Measurements from ENCODE around the gene POGLUT3. TPM values are rescaled to one million over a fixed set of nuclear protein-coding genes. Genes with fewer than 3 reads are reported as not detected.

Gene POGLUT3
- total RNA-seq, 2 donors from 2014 or later: 15.8 to 19.6 TPM

GRCh38 chr11:108512708-108513107 lies 14.5 kb upstream of the POGLUT3 start:
- TF ChIP-seq, protein P1, sequence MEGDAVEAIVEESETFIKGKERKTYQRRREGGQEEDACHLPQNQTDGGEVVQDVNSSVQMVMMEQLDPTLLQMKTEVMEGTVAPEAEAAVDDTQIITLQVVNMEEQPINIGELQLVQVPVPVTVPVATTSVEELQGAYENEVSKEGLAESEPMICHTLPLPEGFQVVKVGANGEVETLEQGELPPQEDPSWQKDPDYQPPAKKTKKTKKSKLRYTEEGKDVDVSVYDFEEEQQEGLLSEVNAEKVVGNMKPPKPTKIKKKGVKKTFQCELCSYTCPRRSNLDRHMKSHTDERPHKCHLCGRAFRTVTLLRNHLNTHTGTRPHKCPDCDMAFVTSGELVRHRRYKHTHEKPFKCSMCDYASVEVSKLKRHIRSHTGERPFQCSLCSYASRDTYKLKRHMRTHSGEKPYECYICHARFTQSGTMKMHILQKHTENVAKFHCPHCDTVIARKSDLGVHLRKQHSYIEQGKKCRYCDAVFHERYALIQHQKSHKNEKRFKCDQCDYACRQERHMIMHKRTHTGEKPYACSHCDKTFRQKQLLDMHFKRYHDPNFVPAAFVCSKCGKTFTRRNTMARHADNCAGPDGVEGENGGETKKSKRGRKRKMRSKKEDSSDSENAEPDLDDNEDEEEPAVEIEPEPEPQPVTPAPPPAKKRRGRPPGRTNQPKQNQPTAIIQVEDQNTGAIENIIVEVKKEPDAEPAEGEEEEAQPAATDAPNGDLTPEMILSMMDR (IDR thresholded peaks at IDR 0.05): no peak
- H3K9me3 ChIP-seq: no peaks in the 10 kb centered on the region
- no peak overlapping the region for H3K9ac ChIP-seq (ENCODE audit: low read depth in 2 of 2, low read length in 2 of 2)
- no peaks in the 10 kb centered on the region for H3K4me1 ChIP-seq
- no peak overlapping the region for H3K4me3 ChIP-seq
- intact Hi-C loops (cut with DNase I): no loop called here
- no peaks in the 10 kb centered on the region for H3K36me3 ChIP-seq
- H3K27me3 ChIP-seq: no peaks in the 10 kb centered on the region
- H3K27ac ChIP-seq: no peak overlapping the region
- DNase-seq: no peak

DNA sequence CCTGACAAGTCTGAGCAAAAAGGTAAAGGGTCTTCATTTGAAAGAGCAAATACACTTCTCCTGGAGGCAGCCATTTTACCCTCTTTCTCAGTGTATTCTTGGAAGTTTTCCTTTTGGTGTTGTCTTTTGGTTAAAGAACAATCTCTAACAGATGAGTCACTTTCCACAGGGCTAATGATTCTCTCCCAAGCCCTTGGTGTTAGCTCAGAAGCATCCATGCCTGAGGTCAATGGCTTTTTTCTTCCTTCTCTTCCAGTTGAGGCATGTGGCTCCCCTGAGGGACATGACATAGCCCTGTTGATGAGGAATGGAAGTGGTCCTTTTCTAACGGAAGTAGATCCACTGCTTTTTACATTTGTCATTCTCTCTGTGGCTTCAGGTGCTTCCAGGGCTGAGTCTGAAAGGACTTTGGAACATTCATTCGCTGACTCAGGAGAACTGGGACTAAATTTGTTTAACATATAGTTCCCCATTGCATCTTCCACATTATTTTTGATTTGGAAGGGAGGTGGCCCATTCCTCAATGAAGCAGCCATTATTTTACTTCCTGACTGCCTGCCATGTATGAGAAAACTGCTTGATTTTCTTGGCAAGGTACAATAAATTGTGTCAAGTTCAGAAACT lies 13.8 kb upstream of the POGLUT3 start:
- Histone ChIP-seq H3K4me3 (no peak overlapping the region), H3K4me1 (no peaks in the 10 kb centered on the region), H3K27ac (no peak overlapping the region), H3K36me3 (no peaks in the 10 kb centered on the region), H3K27me3 (no peaks in the 10 kb centered on the region), H3K9ac (ENCODE audit: low read depth in 2 of 2, low read length in 2 of 2) (no peak overlapping the region), H3K9me3 (no peaks in the 10 kb centered on the region)
- DNase-seq: no peak
- TF ChIP-seq, protein P1 (IDR thresholded peaks at IDR 0.05): no peak
- intact Hi-C loops (cut with DNase I): no loop called here

DNA sequence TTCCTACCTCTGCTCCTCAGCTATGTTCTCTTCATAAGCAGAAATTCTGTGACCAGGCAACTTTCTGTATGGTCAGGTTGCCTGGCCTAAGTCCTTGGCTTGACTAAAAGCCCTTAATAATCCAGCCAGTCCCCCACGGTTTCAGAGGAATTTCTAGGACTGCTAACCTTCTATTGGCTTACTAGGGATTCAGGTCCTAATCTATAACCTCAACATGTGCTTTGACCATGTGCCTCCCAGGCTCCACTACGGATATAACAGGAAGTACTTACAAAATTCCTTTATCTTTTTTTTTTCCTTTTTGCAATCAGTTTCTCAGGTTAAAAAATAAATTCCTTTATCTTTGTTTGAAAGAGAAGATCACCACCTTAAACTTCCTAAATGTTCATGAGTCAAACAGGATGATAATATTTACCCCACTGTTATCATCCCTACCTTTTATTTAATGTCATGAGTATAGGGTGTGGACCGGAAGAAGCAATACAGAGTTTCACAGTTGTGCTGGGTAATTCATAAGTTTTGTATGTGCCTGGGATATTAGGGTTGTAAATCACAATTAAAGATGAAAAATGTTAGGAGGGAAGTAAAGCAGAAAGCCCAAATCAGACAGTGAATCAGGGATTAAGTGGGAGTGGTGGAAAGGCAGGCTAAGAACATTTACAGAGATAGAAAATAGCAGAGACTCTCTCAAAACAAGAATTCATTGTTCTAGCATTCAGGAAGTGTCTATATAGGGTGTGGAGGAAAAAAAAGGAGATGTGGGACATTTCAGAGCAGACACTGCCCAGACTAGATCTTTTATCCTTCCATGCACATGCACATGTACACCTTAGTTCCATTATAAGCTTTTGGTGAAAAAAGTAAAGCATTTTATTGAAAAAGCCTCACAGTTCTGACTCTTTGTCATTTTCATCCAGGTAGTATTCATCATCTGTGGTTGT lies 10.7 kb upstream of the POGLUT3 start:
- Histone ChIP-seq H3K9ac (ENCODE audit: low read depth in 2 of 2, low read length in 2 of 2) (no peak overlapping the region), H3K9me3 (no peaks in the 10 kb centered on the region), H3K27me3 (no peaks in the 10 kb centered on the region), H3K4me3 (no peak overlapping the region), H3K4me1 (no peaks in the 10 kb centered on the region), H3K36me3 (no peaks in the 10 kb centered on the region), H3K27ac (peak overlapping the region; percentile 34)
- no peak for DNase-seq
- intact Hi-C loops (cut with DNase I): no loop called here
- TF ChIP-seq, protein P1 (IDR thresholded peaks at IDR 0.05): no peak

DNA sequence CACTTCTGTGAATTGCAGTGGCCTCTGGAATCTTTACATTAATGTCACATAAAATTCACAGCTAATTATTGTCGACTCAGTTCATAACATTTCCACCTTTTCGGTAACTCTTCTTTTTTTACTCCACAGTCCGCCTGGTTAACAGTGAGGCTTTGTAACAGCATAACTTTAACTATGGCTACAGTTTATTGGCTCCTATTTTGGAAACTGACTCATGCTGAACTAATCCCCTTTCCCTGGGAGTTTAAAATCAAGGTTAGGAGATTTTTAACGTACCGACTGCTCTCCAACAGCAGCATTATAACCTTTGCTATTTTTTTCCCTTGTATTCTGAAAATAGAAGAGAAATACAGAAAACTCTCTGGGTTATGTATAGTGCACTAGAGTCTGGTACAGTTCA lies 3.2 kb upstream of the POGLUT3 start:
- TF ChIP-seq, protein P1 (IDR thresholded peaks at IDR 0.05): no peak
- no peak overlapping the region for H3K4me3 ChIP-seq
- H3K9ac ChIP-seq (ENCODE audit: low read depth in 2 of 2, low read length in 2 of 2): no peak overlapping the region
- no peaks in the 10 kb centered on the region for H3K36me3 ChIP-seq
- no peaks in the 10 kb centered on the region for H3K27me3 ChIP-seq
- DNase-seq: no peak
- H3K9me3 ChIP-seq: no peaks in the 10 kb centered on the region
- intact Hi-C loops (cut with DNase I): no loop called here
- H3K27ac ChIP-seq: no peak overlapping the region
- H3K4me1 ChIP-seq: no peaks in the 10 kb centered on the region

DNA sequence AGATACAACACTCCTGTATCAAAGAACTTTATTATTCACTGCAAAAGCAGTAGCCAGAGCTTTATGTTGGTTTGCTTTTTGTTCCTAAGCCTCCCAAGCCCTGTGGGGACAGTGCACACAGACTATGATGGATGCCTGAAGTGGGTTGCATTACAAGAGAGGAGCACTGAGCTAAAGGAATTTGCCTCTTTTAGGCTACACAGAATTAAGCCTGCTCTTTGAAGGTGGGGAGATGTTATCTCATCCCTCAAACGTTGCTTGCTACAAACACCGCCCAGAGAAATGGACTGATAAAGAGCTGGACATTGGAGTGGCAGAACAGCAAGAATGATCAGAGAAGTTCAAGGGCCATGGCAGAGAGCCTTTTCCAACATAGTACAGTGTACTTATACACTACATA lies 2.5 kb upstream of the POGLUT3 start:
- Histone ChIP-seq H3K27ac (no peak overlapping the region), H3K9ac (ENCODE audit: low read depth in 2 of 2, low read length in 2 of 2) (no peak overlapping the region), H3K36me3 (no peaks in the 10 kb centered on the region), H3K9me3 (no peaks in the 10 kb centered on the region), H3K4me3 (no peak overlapping the region), H3K4me1 (no peaks in the 10 kb centered on the region), H3K27me3 (no peaks in the 10 kb centered on the region)
- intact Hi-C loops (cut with DNase I): no loop called here
- TF ChIP-seq, protein P1 (IDR thresholded peaks at IDR 0.05): no peak
- DNase-seq: no peak
